ENCODE data around the gene METTL24.

DNA sequence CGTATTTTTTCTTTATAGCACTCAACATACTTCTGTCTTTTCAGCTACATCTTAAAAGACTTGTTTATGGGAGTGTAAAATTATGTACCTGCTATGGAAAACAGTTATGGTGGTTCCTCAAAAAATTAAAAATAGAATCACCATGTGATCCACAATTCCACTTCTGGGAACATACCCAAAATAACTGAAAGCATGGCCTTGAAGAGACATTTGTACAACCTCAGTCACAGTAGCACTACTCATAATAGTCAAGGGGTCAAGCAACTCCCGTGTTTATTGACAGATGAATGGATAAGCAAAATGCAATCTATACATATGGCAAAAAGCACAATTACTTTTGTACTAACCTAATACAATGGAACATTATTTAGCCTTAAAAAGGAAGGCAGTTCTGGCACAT, 74.5 kb downstream of the METTL24 start:
- TF ChIP-seq CTCF (IDR thresholded peaks at IDR 0.05; ENCODE audit: insufficient read depth, low read length) (no peak), POLR2AphosphoS5 (IDR thresholded peaks at IDR 0.05; ENCODE audit: low read depth) (no peak), REST (IDR thresholded peaks at IDR 0.05; ENCODE audit: insufficient replicate concordance, low read depth) (no peak)
